GM21360 (cell line): ENCODE data around the gene JARID2.

Experiments used
- ATAC-seq: cut with Tn5 transposase; IDR thresholded peaks from one replicate; pipeline ENCODE4 v1.9.1; 2021; ENCODE audit warnings: mild to moderate bottlenecking, moderate library complexity; ENCODE audit not compliant: unreplicated experiment

JARID2 gene

DNA sequence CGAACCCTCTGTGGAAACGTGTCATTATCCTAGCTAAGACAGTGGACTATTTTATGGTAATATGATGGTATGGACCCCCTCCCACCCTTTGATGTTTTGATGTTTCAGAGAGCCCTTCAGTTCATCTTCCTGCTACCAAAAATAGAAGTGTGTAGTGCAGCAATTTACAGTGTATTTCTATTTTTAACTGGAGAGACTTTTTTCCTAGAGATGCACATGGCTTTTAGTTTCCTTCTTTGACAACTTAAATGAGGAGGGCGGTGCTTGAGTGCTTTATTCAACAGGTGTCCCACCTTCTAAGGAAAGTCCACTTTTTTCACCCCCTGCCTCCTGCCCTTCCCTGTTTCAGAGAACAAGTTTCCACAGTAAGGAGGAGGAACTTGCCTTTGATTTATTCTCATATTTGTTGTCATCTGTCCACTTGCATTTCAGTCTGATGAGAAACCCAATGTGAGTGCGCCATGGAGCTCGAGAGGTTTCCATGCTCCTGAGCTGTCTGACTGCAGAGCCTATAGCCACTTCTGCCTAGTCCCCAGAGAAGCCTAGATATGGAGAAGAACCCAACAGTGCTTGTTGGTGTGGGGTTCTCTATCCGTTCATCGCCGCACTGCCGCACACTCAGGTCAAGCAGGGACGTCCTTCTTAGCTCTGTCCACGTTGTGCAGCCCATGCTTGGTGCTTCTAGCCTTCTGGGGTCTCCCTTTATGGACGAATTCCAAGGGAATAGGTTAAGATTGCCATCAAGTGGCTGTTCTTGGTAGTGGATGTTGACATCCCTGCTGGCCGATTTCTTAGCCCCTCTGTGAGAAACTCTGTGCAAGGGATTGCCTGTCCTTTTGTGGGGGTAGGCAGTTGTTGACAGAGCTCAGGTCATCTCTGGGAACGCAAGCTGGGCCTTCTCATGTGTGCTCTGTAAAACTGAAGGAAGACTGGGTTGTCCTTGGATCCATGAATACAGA lies 144.2 kb downstream of the JARID2 start:
- no peak for ATAC-seq

DNA sequence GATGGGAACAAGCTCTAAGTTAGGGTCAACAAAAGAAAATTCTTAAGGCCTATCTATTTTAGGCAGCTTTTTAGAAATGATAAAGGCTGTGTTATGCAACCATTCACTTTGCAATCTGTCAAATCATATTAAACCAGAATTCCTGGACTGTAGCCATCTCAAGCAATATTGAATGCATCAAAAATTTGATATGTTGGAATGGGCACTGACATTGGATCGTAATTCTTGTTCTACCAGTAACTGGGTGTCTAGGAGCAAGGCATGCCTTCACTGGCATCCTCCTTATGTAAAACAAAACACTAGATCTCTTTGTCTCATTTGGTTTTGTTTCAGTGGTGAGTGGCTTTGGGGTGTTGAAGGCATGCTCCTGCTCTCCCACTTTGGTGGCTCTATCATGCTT lies 145.6 kb downstream of the JARID2 start:
- no peak for ATAC-seq

DNA sequence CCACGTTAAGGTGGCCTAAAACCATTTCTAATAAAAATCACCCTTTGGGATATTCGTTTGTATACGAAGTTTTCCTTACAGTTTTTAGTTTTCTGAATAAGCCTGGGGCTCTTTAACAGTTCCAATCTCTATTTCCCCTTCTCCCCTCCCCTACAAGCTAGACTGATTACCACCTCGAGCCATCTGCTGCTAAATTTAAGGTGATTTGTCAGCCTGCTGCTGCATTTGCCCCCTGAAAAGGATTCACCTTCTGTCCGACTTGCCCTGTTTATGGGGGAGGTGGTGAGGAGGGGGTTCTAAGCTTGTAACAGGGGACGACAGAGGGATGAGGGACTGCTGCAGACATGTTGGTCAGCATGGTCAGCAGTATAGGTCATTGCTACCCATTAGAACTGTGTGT lies 146.3 kb downstream of the JARID2 start:
- no peak for ATAC-seq

DNA sequence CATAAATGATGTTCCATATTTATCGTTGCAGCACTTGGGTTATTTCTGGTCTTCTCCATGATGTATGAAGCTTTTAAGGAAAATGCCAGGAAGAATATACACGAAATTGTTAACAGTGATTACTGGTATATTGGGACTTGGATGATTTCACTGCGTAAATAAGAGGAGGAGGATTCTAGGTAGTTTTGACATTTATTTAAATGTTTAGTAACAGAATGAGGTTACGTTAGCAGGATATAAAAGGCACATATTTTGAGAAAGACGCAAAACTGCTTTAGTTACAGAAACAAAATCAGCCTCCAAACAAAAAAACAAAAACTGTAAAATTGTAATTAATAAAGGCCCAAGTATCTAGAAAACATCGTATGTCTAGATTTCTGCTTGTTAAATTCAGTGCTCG lies 147.7 kb downstream of the JARID2 start:
- ATAC-seq: no peak

DNA sequence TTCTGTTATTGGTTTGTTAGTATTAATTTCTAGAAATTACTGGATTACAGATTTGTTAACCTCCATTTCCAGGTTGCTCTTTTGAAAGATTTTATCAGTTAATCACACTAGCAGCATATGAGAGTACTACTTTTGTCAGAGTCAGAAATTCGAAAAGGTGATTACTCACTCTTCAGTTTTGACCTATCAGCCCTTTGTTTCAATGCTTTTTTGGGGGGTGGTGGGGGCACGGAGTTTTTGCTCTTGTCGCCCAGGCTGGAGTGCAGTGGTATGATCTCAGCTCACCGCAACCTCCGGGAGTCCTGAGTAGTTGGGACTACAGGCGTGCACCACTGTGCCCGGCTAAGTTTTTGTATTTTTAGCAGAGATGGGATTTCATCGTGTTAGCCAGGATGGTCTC lies 149.2 kb downstream of the JARID2 start:
- ATAC-seq: no peak

DNA sequence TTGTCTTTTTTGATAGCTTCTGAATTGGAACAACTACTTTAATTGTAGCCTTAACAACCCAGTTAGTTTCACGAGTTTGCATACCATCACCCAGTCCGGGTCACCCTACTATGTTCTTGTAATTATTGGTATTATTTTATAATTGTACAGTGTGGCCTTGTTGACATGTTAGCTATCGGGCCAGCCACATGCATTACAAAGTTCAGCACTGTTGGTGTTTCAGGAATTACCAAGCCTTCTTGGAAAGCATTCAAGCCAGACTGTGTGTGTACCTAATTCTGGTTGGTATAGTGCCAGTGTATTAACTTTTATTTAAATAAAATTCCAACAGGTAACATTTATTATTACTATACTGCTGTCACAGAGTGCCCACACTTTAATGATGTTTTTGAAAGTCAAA lies 150.9 kb downstream of the JARID2 start:
- no peak for ATAC-seq

DNA sequence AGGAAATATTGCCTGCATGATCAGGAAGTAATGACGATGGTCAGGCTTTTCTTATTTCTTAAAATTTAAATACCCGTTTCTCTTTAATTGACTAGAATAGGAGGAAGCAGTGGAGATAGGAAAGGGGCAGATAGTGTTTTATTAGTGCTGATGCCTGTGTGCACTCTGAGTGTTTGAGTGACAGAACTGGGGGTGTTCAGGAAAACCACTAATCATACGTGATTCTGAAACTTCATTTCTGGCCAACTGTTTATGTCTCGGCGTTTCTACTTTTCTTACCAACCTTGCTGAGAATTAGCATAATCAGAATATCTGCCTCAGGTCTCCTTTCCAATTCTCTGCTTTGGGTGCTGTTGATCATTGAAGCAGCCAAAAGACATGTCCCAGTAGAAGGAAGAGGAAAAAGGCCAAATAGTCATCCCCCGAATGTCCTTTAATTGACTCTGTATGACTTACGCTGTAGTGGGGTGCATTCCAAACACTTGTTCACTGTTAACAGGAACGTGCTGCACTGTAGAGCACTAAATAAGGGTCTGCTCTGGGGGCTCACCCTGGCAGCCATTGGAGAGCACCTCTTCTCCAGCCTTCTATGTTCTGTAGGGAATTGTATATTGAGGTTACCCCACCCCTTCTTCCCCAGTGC lies 152.9 kb downstream of the JARID2 start:
- peak; percentile 61 for ATAC-seq

DNA sequence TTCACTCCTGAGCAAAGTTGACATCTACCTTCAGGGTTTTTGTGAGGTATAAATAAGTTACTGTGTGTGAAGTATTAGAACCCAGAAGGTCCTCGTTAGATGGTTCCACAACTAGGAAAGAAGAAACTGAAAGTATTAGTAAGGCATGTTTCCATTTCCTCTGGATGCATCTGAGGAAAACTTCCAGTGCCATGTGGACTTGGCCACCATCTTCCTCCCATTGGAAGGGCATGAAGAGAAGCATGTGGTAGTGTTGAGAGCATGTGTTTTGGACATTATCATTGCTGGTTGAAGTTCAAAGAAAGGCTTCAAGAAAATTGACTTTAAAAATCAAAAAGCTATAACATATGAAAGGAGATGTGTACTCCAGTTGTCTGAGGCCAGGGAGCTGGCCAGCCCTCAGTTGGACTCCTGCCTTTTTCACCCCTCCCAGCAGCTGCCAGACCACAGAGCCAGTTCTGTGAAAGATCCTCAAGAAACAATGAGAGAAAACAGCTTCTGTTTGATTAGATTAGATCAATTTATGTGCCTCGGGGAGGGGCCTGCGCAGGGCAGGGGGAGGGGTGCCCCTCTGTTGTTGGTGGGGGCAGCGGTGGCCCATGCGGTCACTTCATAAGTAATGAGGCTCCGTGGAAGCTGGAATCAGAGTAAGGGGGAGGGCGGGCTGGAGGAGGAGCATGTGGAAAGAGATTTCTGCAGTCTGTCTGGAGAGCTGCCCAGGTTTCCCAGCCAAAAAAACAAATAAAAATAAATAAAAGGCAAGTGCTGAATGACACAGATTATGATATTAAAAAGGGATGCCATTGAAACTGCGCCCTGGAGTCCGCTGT lies 154.0 kb downstream of the JARID2 start:
- ATAC-seq: no peak

DNA sequence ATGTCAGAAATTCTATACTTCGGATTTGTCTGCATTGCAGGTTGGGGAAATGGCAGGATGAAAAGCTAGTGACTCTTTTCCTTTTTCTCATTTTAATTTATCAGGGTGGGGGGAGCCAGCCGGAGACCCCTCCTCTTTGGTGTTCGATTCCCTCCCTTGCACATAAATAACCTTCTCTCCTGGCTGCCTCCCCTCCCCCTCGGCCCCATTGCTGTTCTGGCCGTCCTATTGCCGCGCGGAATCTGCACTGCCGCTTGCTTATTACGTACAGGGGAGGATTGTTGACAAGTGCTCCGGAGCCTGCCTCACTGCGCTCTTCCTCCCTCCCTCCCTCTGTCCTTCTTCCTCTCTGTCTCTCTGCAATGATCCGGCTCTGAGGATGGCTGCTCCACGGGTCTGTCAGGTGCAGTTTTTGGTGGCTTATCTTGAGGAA lies 154.7 kb downstream of the JARID2 start:
- no peak for ATAC-seq

DNA sequence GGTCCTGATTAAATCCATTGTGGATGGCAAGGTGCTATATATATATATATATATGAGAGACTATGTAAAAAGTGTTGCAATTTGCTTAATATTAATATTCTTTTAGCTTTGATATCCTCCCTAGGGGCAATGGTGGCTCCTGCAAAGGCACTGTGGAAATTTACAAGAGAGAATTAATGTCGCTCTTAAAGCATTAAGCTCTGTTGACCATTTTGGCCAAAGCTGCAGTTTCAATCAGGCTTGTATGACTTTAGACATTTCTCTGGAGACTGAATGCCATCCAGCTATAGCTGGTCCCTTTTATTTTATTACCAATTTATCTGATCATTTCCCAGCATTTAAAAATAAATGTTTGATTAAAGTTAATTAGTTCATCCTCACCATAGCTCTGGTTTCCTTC lies 155.3 kb downstream of the JARID2 start:
- ATAC-seq: no peak

DNA sequence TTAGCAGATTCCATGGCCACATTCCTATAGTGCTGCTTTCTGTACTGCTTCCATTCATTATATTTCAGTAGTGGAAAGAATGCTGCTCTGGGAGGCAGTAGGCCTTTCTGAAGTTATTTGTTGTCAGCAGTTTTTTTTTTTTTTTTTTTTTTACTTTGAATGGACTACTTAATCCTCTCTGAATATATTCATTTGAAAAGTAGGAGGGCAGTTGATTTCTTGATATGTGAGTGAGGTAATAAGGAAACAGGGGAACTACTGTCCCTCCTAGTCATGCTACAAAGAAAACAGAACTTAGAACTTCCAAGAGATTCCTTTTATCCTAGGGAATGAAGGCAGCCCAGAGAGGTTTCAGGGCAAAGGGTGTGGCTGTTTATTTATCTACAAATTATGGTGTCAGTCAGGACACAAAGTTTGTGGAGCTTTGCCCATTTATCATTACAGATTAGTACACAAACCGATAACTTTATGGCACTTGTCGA lies 155.9 kb downstream of the JARID2 start:
- ATAC-seq: no peak

DNA sequence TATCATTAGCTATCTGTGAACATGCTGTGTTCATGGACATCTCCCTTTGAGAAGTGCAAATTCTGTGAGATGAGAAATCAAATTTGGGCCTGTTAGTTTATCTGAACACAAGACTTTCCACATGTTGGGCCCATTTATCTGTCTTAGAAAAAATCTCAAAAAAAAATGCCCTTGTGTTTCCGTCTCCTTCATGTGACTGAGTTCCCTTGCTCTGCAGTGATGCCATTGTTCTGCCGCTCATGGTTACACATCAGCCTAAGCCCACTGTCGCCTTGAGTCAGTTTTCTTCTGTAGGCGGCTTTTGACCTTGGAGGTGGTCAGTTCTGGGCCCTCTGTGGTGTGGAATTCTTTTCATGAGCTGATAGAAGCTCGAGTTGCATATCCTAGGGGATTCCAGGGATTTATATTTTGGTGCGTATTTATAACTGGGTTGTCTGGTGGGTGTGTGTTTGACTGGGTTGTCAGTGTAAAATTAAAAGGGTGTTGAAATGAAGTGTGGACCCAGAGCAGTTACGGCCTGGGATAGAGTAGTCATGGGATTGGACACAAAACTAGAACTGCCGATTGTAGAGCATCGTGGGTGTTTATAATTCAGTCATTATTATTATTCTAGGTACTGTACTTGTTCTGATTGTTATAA lies 156.7 kb downstream of the JARID2 start:
- no peak for ATAC-seq

DNA sequence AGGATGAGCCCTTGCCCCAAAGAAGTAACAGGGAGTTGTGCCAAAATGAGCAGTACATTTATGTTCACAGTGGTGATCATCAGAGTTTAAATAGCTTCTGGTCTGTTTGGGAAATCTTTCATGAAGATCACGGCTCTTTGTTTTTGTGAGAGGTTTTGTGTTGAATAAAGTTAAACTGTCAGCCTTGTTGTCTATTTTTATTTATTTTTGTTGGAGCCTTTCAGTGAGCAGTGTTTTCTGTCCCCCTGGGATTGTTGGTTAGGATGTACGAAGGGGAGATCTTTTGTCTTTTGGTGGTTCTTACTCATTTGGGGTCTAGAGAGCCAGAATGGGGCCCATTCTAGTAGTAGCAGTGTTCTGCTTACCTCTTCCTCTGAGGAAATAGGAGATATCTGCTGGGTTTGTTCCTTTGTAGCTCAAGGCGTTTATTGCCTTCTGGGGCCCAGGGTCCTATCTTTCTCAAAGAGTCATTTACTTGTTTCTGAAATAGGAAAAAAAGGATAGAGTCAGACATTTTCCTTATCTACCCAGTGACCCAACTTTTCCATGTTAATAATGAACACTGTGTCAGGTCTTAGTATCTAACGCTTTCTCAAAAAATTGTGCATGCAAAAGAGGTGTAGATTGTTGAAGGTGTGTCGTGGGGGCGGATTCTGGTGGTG lies 157.4 kb downstream of the JARID2 start:
- ATAC-seq: no peak

DNA sequence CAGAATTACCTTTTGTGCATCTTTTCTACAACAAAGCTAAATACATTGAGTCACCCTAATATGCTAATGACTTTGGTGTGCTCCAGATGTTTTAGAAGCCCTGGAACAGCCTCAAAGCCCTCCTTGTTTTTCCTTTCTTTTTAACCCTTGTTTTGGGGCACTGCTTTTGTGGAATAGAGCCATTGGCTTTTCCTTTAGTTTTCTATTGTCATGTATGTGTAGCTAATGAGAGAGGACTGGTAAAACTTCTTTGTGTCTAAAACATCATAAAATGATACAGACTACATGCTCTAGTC lies 158.8 kb downstream of the JARID2 start:
- no peak for ATAC-seq

DNA sequence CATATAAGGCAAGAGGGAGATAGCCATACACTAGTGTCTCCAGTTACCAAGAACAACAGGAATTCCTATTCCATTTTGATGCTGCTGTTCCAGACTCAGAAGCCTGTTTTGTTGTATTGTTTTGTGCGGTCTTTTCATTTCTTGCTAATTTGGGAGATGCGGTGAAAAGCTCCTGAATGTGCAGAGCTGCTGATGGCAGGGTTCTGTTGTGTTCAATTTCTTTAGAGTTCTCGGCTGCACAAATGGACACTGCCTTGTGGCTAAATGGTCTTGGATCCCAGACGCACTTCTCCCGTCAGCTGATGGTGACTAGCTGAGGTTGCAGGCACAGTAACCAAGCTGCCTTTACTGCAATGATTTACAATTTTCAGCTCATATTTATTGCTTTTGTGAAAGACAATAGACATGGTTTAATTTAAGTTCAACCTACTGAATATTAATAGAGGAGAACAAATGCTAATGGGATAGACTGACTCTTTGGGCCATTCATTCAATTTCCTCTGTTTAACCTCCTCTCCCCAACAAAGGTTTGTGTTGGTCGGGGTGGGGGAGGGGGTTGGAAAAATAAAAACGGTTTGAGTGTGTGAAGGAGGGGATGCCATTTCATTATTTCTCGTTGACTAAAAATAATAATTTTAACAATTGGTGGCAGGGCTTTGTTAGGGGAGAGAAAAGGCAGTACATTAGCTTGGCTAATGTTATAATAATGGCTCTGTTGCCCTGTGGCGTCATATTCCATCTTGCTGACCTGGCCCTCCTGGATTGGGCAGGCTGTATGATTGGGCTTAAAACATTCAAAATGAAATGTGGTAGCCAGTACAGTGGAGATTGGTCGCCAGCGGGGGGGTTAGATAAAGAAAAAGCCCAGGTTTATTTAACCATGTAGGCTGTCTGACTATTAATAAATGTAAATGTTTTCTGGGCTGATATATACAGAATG lies 159.5 kb downstream of the JARID2 start:
- ATAC-seq: no peak

DNA sequence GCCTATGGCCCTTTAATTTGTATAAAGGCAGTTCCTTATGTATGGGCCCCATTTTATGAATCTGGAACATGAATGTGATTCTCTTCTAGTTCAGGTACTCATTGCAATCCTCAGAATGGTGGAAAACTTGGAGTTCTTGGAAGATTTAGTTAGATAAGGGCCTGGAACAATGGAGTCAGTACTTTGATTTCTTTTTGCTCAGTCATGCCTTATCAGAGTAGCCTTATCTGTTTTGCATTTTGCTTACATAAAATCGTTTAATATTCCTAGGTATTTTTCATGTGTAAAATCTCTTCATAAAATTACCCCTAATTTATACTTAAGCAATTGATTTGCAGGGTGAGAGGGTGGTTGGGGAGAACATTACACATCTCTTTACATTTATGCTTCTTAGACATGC lies 160.6 kb downstream of the JARID2 start:
- no peak for ATAC-seq

DNA sequence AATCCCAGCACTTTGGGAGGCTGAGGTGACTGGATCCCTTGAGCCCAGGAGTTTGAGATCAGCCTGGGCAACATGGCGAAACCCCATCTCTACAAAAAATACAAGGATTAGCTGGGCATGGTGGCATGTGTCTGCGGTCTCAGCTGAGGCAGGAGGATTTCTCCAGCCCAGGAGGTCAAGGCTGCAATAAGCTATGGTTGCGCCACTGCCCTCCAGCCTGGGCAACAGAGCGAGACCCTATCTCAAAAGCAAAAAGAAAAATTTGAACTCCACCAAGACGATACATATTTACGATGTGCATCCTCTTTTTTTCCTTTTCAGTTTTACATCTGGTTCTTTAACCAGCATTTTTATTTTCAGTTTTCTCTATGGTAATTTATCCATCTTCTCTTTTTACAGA lies 162.1 kb downstream of the JARID2 start:
- no peak for ATAC-seq

DNA sequence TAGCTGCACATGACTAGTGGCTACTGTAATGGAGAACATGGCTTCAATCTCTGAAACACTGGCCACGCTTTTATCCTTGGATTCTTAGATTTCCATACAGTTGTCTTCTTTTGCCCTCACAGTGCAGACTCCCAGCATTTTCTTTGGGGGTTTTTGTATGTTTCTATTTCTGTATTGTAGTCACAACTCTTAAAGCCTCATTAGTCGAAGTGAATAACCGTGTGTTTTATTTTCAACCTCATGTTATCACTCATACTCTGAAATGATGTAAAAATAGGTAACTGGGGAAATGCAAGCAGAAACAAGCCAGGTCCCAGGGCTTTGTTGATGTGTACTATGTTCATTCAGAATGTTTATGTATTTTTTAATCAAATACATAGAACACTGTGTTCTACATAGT lies 162.9 kb downstream of the JARID2 start:
- no peak for ATAC-seq
